ENCODE results near the gene MVB12B. TPM values are rescaled to one million over a fixed set of nuclear protein-coding genes. Genes with fewer than 3 reads are reported as not detected.

The MVB12B gene
- total RNA-seq, 4 donors from 2014 or later = 8.5 to 13.0 (median 10.5) TPM

GRCh38 chr9:126390923-126391322 is 64.3 kb downstream of the MVB12B start:
- TF ChIP-seq, protein P1, sequence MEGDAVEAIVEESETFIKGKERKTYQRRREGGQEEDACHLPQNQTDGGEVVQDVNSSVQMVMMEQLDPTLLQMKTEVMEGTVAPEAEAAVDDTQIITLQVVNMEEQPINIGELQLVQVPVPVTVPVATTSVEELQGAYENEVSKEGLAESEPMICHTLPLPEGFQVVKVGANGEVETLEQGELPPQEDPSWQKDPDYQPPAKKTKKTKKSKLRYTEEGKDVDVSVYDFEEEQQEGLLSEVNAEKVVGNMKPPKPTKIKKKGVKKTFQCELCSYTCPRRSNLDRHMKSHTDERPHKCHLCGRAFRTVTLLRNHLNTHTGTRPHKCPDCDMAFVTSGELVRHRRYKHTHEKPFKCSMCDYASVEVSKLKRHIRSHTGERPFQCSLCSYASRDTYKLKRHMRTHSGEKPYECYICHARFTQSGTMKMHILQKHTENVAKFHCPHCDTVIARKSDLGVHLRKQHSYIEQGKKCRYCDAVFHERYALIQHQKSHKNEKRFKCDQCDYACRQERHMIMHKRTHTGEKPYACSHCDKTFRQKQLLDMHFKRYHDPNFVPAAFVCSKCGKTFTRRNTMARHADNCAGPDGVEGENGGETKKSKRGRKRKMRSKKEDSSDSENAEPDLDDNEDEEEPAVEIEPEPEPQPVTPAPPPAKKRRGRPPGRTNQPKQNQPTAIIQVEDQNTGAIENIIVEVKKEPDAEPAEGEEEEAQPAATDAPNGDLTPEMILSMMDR (IDR thresholded peaks at IDR 0.05; ENCODE audit: low read depth) = no peak

DNA sequence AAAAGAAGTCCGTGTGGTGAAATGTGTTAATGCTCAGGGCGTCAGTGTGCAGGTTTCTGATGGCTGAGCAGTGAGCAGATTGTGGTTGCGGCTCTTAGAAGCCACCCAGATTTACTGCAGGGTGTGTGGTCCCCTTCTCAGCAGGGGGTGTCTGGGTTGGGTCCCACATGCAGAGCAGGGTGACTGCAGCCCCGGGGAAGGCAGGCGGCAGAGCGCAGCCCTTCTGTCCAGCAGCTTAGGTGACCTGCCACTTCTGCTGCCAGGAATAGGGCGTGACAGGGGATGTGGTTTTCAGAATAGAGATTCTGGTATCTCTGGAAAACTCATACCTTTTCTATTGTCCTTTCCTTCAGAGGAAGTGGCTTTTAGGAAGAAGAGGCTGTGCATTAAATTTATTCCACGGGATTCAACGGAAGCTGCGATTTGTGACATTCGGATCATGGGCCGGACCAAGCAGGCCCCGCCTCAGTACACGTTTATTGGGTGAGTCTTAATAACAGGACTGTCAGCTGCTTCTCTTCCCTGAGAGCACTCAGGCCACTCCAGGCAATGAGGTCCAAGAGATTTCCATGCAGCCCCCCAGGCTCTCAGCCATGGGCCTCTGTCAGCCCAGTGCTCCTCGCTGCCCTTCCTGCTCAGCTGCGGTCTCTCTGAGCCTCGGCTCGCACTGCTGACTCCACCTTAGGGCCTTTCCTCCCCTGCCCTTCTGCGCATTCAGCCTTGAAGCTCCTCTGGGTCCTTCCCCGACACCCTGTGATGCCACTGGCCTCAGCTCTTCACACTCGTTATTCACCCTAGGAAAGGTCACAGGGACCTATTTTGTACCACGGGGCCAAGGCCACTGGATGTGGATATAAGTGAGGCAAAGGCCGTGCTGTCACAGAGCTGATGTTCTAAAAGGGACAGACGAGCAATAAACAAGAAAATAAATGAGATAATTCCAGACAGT is 65.4 kb downstream of the MVB12B start:
- TF ChIP-seq, protein P1 (IDR thresholded peaks at IDR 0.05; ENCODE audit: low read depth) = no peak

GRCh38 chr9:126392662-126393371 is 66.2 kb downstream of the MVB12B start:
- TF ChIP-seq, protein P1 (IDR thresholded peaks at IDR 0.05; ENCODE audit: low read depth) = no peak

GRCh38 chr9:126393876-126394275 is 67.2 kb downstream of the MVB12B start:
- TF ChIP-seq, protein P1 (IDR thresholded peaks at IDR 0.05; ENCODE audit: low read depth) = no peak

- TF ChIP-seq, protein P1 (IDR thresholded peaks at IDR 0.05; ENCODE audit: low read depth) = no peak
Observed at GRCh38 chr9:126394802-126395201, 68.2 kb downstream of the MVB12B start.

DNA sequence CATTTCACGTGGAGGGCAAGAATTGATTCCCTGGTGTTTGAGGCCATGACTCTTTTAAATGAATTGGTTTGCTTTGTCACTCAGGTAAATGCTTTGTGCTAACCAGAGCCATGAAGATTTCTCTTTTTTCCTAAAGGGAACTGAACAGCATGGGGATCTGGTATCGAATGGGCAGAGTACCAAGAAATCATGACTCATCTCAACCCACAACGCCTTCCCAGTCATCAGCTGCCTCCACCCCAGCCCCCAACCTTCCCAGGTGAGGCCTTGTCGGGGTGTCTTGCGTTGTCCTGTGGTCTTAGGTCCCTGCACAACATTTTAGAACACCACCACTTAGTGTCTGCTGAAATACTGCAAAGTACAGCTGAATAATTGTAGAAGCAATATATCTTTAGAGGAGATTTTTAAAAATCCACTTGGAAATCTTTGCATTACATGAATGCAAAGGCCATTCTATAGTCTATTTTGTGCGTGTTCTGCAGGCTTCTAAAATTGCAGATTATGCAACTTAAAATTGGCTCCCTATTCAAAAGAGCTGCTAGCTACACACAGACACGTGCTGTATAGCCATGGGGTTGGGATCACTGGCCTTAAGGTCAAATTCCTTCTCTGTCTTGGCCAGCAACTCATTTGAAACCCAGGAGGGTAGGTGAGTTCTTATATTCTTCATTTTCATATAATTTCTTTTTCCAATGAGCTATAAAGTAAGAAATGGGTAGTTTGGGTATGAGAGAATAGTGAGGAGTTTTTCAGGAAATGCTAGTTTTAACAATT is 69.0 kb downstream of the MVB12B start:
- TF ChIP-seq, protein P1 (IDR thresholded peaks at IDR 0.05; ENCODE audit: low read depth) = no peak
